ENCODE data around the gene DNAJC16.
"Not testable (repeated sequence)": the region's sequence is repeated elsewhere in the genome, so short reads cannot be mapped to it uniquely, and the experiment has no call there.

Gene DNAJC16

GRCh38 chr1:15526490-15527339, at the start of gene DNAJC16:
Gene DNAJC16, plus strand, starts transcription at chr1:15526848. Its CDS starts 2,258 bp downstream, at chr1:15529106.
- DNase-seq = peak; percentile 90

GRCh38 chr1:15476927-15477326, 49.7 kb upstream of the DNAJC16 start:
- no peak for DNase-seq

DNA sequence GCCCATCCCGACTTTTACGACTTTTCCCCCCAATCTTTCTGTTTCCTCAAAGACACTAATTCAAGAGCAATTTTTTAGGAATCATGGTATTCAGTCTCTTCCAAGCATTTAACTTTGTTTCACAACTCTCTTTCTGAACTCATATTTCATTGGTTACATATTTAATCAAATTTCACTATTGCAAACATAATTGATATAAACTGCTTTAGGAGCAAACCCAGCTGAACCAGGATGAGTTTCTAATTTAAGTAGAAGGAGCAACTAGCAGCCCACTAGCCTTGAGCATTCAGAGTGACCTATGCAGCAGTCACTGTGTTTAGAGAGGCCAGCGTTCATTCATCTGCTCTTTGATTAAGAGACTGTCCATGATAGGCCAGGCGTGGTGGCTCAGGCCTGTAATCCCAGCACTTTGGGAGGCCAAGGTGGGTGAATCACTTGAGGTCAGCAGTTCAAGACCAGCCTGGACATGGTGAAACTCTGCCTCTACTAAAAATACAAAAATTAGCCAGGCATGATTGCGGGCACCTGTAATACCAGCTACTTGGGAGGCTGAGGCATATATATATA, 48.9 kb upstream of the DNAJC16 start:
- DNase-seq = no peak

DNA sequence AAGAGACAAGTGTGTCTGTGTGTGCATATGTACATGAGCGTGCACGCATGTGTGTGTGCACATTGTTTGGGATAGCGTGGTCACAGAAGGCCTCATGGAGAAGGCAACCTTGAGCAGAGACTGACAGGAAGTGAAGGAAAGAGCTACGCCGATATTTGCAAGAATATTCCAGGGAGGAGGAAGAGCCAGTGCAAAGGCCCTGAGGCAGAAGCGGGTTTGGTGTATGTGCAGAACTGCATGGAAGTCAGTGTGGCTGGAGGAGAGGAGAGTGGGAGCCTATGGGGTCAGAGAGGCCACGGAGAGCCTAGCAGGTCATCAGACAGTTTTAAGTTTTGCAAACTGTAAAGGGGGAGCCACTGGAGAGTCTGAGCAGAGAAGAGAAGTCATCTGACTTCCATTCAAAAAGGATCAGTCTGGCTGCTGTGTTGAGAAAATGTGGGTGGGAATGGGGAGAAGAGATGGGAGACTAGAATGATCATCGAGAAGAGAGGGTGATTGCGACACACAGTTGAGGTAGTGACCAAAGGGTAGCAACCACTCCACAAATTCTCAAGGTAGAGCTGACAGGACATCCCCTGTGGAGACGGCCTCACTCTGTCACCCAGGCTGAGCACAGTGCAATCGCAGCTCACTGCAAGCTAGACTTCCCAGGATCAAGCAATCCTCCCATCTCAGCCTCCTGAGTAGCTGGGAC, 46.8 kb upstream of the DNAJC16 start:
- DNase-seq = no peak

- DNase-seq = not testable (repeated sequence)
These were observed 44.2 kb upstream of the DNAJC16 start for GRCh38 chr1:15482455-15482854.

GRCh38 chr1:15482983-15483543, 43.6 kb upstream of the DNAJC16 start:
- not testable (repeated sequence) for DNase-seq

DNA sequence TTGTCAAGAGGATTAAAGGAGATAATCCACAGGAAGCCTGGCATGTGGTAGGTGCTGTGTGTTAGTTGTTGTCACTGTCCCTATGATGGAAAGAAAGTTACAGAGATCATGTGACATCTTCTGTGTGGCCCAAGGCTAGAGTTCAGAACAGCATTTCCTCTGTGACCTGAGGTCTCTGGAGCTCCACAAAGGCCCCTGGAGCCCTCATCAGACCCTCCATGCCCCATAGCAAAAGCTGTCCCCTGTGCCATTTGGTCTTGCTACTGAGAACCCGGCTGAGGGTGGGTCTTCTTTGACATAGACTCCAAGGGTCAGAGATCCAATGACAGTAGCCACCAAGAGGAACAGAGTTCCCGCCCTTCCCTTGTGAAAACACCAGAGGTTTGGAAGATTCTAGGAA, 42.7 kb upstream of the DNAJC16 start:
- no peak for DNase-seq

DNA sequence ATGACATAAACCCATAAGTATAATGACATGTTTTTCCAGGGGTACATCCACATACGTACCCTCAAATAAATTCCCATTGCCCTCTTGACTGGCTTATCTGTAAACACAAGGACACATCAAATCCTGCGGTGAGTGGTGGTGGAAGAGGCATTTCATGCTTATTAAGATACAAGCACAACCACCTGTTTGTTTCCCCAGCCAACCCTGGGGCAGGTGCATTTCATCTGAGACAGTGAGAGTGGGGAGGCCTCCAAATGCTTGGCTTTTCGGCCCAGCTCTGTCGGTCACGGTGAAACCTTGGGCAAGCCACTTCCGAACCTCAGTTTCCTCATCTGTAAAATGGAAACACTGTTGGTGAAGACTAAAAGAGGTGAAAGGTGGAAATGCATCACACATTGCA, 42.2 kb upstream of the DNAJC16 start:
- not testable (repeated sequence) for DNase-seq

DNA sequence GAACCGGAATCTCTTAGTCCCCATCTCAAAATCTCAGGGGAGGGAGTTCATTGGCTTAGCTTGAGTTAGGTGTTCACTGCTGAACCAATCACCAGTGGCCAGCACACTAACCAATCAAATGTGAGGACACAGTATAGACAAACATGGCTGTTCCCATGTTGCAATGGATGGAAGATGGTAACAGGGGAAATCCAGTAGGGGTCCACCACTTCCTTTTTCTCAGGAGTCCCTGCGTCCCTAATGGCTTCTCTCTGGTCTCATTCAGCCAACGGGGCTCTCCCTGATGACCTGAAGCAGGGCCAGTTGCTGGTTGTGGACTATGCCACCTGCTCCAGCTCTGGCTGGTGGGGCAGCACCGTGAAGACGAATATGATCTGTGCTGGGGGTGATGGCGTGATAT, 41.0 kb upstream of the DNAJC16 start:
- DNase-seq = no peak

DNA sequence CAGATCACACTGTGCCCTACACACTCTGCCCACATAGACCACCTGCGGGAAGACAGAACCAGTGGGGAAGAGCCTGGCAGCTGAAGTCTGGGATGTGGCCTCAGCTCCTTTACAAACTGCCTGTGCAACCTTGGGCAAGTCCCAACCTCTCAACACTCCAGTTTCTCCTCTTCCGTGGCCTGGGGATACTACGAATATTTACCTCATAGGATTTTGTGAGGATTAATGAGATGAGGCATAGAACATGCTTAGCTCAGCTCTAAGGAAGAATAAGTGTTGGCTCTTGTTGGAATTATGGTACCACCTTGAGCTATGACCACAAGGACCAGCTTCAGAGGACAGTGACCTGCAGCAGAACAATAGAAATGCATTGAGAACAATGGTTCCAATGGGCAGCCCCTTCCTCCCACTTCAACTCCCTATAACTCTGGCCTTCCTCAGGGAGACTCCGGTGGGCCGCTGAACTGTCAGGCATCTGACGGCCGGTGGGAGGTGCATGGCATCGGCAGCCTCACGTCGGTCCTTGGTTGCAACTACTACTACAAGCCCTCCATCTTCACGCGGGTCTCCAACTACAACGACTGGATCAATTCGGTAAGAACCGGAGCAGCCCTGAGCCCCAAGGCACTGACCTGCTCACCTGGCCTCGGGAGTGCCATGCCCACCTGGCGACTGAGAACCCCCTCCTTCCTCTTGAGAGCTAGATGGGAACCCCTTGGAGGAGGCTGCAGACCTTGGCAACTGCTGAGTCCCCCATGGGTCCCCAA, 39.6 kb upstream of the DNAJC16 start:
- DNase-seq = not testable (repeated sequence)

- no peak for DNase-seq
These were observed 38.3 kb upstream of the DNAJC16 start for GRCh38 chr1:15488371-15488770.

DNA sequence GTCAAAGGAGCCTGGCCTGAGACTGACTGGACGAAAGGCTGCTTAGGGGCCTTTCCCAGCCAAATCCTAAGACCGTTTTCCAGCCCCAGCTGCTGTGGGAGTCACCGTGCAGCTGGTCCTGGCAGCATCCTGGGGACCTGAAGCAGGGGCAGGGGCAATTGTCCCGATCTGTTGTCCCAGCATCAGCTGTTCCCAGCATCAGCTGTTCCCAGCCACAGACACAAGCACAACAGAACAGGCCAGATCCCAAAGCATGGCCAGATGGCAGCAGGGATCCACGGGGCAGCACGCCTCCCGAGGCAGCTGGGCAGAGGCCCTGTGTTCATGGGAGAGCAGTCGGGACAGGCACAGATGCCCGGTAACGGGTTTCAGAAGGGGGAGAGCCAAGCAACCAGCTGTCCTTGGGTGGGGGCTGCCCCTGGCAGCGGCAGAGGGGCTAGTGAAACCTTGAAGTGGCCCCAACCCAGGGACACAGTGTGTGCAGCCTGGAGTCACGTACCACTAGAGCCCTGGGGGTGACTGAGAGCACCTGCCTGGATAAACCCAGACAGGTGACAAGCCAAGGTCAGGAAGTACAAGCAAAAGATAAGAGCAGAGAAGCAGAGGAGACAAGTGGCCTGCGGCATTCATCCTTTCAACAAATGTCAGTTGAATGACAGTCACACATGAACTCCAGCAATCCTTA, 37.5 kb upstream of the DNAJC16 start:
- DNase-seq = no peak

- not testable (repeated sequence) for DNase-seq
These were observed 35.6 kb upstream of the DNAJC16 start for GRCh38 chr1:15491010-15491409.

- no peak for DNase-seq
These were observed 34.1 kb upstream of the DNAJC16 start for GRCh38 chr1:15492596-15492995.

DNA sequence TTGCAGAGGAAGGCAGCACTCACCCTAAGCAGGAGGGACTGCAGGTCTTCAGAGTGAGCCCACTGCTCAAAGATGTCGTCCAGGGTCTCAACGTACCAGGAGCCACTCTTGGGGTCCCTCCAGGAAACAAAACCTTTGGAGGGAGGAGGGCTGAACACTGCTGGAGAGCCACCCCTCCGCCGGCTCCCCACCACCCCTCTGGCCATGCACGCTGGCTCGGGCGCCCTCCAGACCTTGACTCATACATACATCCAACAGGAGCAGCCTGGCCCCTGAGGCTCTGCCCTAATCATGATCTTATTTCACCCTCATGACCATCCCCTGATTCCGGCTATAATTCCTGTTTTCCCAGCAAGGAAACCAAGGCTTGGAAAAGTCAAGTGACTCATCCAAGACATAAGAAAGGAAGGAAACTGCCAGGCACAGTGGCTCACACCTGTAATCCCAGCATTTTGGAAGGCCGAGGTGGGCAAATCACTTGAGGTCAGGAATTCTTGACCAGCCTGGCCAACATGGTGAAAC, 32.7 kb upstream of the DNAJC16 start:
- no peak for DNase-seq

DNA sequence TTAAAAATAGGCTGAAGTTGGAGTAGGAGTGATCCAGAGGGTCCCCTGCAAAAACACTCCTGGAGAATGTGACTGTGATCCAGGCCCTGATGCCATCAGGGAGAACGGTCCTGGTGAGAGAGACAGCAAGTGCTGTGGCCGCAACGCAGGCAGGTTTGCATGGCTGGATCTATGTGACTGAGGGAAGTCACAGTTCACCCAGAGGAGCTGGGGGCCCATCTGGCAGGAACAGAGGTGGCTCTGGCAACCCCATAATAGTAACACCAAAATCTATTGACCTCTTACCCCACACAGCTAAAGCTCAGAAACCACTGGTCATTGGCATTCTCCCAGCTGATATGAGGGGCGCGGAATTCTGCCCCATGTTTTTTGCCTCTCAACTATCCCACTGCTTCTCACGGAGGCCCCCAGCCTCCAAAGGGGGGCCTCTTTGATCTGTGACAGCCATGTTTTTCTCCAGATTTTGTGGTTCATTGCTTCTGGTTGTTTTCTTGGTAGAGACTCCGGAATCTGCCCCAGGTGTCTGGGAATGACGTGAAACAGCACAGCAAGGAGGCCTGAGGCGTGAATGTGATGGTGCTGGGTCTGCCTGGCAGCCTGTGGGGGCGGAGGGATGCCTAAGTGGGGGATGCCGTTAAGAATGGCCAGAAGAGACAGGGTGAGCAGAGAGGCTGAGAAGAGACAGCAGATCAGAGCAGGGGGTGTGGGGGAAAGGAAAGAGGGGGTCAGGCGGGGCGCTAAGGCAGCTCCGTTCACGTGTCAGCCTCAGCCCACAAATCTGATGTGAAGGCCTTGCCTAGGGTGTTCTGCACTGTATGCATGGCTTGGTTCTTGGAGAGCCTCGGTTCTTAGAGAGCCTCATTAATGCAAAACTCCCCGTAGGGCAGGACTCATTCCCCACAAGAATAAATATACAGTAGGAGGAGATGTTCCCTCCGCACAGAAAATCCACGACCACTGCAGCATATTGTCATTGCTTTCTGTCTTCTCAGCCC, 26.2 kb upstream of the DNAJC16 start:
- no peak for DNase-seq

GRCh38 chr1:15501208-15502032, 25.2 kb upstream of the DNAJC16 start:
- DNase-seq = peak; percentile 45

DNA sequence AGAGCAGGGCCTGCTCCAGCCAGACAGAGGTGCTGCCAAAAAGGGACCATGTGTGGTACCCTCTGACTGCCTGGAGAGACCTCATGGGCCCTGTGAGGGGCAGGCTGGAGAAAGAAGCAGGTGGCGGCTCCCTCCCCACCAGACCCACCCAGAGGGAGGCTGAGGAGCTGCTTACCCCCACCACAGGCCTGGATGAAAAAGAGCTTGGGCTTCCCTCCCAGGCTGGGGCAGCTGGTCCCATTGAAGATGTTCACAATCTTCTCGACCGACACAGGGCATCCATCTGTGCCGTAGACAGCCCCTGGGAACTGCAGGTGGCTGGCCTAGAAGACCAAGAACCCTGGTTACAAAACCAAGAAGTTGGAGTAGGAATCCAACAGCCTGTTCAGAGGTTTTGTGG, 22.2 kb upstream of the DNAJC16 start:
- no peak for DNase-seq

GRCh38 chr1:15506831-15507230, 19.8 kb upstream of the DNAJC16 start:
- DNase-seq = no peak

DNA sequence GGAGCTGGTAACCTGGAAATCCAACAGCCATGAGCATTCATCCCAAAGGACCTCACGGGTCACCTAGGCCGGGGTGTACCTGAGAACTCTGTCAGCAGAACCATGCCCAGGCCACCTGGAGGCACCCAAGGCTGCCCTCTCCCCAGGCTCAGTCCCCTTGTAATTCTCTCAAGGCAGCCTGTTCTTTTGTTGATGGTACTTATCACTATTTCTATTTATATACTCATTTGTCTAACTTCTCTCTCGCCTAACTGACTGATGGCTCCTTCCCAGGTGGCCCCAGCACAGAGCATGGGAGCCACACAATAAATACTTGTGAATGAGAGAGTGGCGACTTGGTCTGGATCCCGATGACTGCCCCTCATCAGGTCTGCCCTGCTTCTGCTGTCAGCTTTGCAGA, 19.4 kb upstream of the DNAJC16 start:
- no peak for DNase-seq
